Endothelial cell of umbilical vein (primary cell): ENCODE results near the gene OAS2. TPM values are rescaled to one million over a fixed set of nuclear protein-coding genes. Genes with fewer than 3 reads are reported as not detected.

ENCODE experiments used
- BruUV-seq: library from RNA; stranded (reverse); fragments of 400-500 nt; replicated peaks from 2 replicates; lab custom pipeline; 2021; lab: Mats Ljungman, UMichigan
- CTCF ChIA-PET: fragments of 300-600, 350-600 bp; sonication (Branson Sonifier 250); formaldehyde crosslinking; loops from one replicate; lab custom pipeline; 2021; ENCODE audit warnings: antibody characterized with exemption, inconsistent platforms; lab: Charles Lee
- POLR2A ChIA-PET: fragments of 300-600, 350-600 bp; sonication (Branson Sonifier 250); formaldehyde crosslinking; loops from one replicate; lab custom pipeline; 2021; ENCODE audit warnings: antibody characterized with exemption, inconsistent platforms; lab: Charles Lee
- DNase-seq: peaks from one replicate; pipeline ENCODE4 v3.0.0-alpha.2; 2011; ENCODE audit warnings: low read depth, low spot score
- FAIRE-seq: peaks from 2 replicates; lab custom pipeline; 2011; peaks lifted over from hg19 to GRCh38; lab: Jason Lieb, UNC
- H2AFZ ChIP-seq: 2 replicates; pipeline ENCODE4 v1.6.0; 2012; ENCODE audit warnings: low read depth, low read length, control low read depth, inconsistent platforms
- H3K27ac ChIP-seq: 2 replicates; pipeline ENCODE4 v1.5.1; 2011; ENCODE audit warnings: low read depth, mild to moderate bottlenecking, control low read depth, low read length, moderate library complexity; ENCODE audit not compliant: insufficient read depth
- H3K27me3 ChIP-seq, 2 experiments: 2 replicates each; pipeline versions ENCODE4 v1.6.0 to v1.6.1; 2011; ENCODE audit warnings: low read length in 2 of 2, mixed read lengths in 1 of 2; ENCODE audit not compliant: control insufficient read depth in 2 of 2, insufficient read depth in 2 of 2
- H3K36me3 ChIP-seq, 2 experiments: 2 replicates in 1 of 2; 3 replicates in 1 of 2; pipeline ENCODE4 v1.5.1; 2011; ENCODE audit warnings: low read length in 2 of 2, mild to moderate bottlenecking in 1 of 2, moderate library complexity in 1 of 2; ENCODE audit not compliant: control insufficient read depth in 2 of 2, insufficient read depth in 2 of 2; ENCODE audit errors: extremely low read depth in 1 of 2
- H3K4me1 ChIP-seq: 3 replicates; pipeline ENCODE4 v1.5.1; 2011; ENCODE audit warnings: mild to moderate bottlenecking, low read length; ENCODE audit not compliant: control insufficient read depth, insufficient read depth; ENCODE audit errors: extremely low read depth
- H3K4me2 ChIP-seq: 2 replicates; pipeline ENCODE4 v1.6.1; 2011; ENCODE audit warnings: low read length, control low read depth, mixed read lengths; ENCODE audit not compliant: insufficient read depth
- H3K4me3 ChIP-seq, 3 experiments: fragments of 200-600 bp in 1 of 3; sonication (generic), shearing (Covaris generic) in 1 of 3; replicated peaks in 1 of 3; 2 replicates each; pipeline ENCODE4 v1.5.1; 2011 to 2016; ENCODE audit warnings: control low read depth in 3 of 3, low read length in 3 of 3, mild to moderate bottlenecking in 2 of 3, inconsistent platforms in 1 of 3, low read depth in 1 of 3, moderate library complexity in 1 of 3; ENCODE audit not compliant: insufficient read depth in 1 of 3
- H3K79me2 ChIP-seq: 2 replicates; pipeline ENCODE4 v1.6.0; 2012; ENCODE audit warnings: low read length, inconsistent platforms; ENCODE audit not compliant: control insufficient read depth, insufficient read depth
- H3K9ac ChIP-seq: replicated peaks from 2 replicates; pipeline ENCODE3; 2011; ENCODE audit warnings: low read length, control low read depth; ENCODE audit not compliant: insufficient read depth; ENCODE audit errors: extremely low read depth
- H3K9me1 ChIP-seq: replicated peaks from 3 replicates; pipeline ENCODE4 v1.6.0; 2011; ENCODE audit warnings: mild to moderate bottlenecking, low read length; ENCODE audit not compliant: control insufficient read depth, insufficient read depth; ENCODE audit errors: extremely low read depth
- H3K9me3 ChIP-seq: replicated peaks from 2 replicates; pipeline ENCODE4 v1.5.1; 2012; ENCODE audit warnings: low read length, inconsistent platforms; ENCODE audit not compliant: control insufficient read depth, insufficient read depth
- H4K20me1 ChIP-seq: replicated peaks from 2 replicates; pipeline ENCODE3; 2011; ENCODE audit warnings: mild to moderate bottlenecking, low read length; ENCODE audit not compliant: control insufficient read depth, insufficient read depth; ENCODE audit errors: extremely low read depth
- EZH2 ChIP-seq: IDR thresholded peaks from 2 replicates; pipeline ENCODE4 v1.6.1; 2012; ENCODE audit warnings: borderline replicate concordance, low read depth, mild to moderate bottlenecking, moderate library complexity, low read length, inconsistent platforms; ENCODE audit not compliant: severe bottlenecking
- FOS ChIP-seq: IDR thresholded peaks from 2 replicates; pipeline ENCODE4 v1.6.1; 2011; ENCODE audit warnings: mild to moderate bottlenecking, low read length, moderate library complexity, borderline replicate concordance; ENCODE audit not compliant: insufficient read depth
- MYC ChIP-seq: IDR thresholded peaks from one replicate; pipeline ENCODE4 v1.6.1; 2011; ENCODE audit warnings: mild to moderate bottlenecking, low read depth, low read length
- dilution Hi-C: fragments of 300-500 bp; cut with MboI; formaldehyde crosslinking; loops from one replicate; pipeline ENCODE4 v1.15.0; 2019; ENCODE audit warnings: low sequenced_read_pairs; ENCODE audit not compliant: extremely low pct_ligation_motif_present
- intact Hi-C: fragments of 100-400 bp; cut with micrococcal nuclease; formaldehyde crosslinking; loops from one replicate; pipeline ENCODE4 v1.10.0; 2022
- polyA plus RNA-seq, 4 experiments: library from polyadenylated mRNA; depleted of rRNA in 3 of 4; stranded (reverse) in 3 of 4; unstranded in 1 of 4; fragments of >200 nt; gene quantifications; 2 replicates each; pipeline versions ENCODE4 v1.2.1 to v1.2.3, GENCODE V29; 2011 to 2012; ENCODE audit warnings: missing spikeins in 1 of 4
- total RNA-seq: library from RNA; stranded (reverse); gene quantifications from 2 replicates; pipeline ENCODE4 v1.2.3, GENCODE V29; 2021
- TF ChIP-seq, protein P1 (sequence below), 2 donors: IDR thresholded peaks; 1 replicate in 1 of 2; 2 replicates in 1 of 2; pipeline ENCODE4 v1.5.1; 2011; ENCODE audit warnings: low read length in 2 of 2, mild to moderate bottlenecking in 2 of 2, moderate library complexity in 2 of 2, control low read depth in 1 of 2, inconsistent platforms in 1 of 2, low read depth in 1 of 2; ENCODE audit not compliant: insufficient read depth in 1 of 2; ENCODE audit errors: extremely low read depth in 1 of 2

OAS2 gene
- total and polyA plus RNA-seq, 2 donors (not counting 3 experiments of a cell fraction or from before 2014, with no cell fraction given) = 1.3 to 3.1 TPM

DNA sequence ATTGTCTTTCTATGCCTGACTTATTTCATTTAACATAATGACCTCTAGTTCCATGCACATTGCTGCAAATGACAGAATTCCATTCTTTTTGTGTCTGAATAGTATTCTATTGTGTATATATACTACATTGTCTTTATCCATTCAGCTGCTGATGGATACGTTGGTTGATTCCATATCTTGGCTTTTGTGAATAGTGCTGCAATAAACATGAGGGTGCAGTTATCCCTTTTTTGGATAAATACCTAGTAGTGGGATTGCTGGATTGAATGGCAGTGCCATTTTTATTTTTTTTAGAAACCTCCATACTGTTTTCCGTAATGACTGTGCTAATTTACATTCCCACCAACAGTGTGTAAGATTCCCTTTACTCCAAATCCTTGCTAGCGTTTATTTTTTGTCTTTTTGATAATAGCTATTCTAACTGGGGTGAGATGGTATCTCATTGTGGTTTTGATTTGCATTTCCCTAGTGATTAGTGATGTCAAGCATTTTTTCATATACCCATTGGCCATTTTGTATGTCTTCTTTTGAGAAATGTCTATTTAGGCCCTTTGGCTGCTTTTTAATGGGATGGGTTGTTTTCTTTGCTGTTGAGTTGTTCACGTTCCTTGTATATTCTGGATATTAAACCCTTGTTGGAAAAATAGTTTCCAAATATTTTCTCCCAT, 2.3 kb downstream of the OAS2 start:
- no peaks in the 10 kb centered on the region for H3K36me3 ChIP-seq
- no peaks in the 10 kb centered on the region for H3K79me2 ChIP-seq
- no peak for FAIRE-seq
- H3K9ac ChIP-seq = no peak overlapping the region
- H4K20me1 ChIP-seq = no peaks in the 10 kb centered on the region
- dilution Hi-C loops (no loop called here), intact Hi-C loops (no loop called here)
- TF ChIP-seq FOS (no peak), EZH2 (no peak), MYC (no peak)
- TF ChIP-seq, protein P1, sequence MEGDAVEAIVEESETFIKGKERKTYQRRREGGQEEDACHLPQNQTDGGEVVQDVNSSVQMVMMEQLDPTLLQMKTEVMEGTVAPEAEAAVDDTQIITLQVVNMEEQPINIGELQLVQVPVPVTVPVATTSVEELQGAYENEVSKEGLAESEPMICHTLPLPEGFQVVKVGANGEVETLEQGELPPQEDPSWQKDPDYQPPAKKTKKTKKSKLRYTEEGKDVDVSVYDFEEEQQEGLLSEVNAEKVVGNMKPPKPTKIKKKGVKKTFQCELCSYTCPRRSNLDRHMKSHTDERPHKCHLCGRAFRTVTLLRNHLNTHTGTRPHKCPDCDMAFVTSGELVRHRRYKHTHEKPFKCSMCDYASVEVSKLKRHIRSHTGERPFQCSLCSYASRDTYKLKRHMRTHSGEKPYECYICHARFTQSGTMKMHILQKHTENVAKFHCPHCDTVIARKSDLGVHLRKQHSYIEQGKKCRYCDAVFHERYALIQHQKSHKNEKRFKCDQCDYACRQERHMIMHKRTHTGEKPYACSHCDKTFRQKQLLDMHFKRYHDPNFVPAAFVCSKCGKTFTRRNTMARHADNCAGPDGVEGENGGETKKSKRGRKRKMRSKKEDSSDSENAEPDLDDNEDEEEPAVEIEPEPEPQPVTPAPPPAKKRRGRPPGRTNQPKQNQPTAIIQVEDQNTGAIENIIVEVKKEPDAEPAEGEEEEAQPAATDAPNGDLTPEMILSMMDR (IDR thresholded peaks at IDR 0.05; ENCODE audit: extremely low read depth in 1 of 2, insufficient read depth in 1 of 2, low read depth in 1 of 2, low read length in 2 of 2) = no peak
- H3K4me2 ChIP-seq = no peak overlapping the region
- no peaks in the 10 kb centered on the region for H3K27me3 ChIP-seq
- DNase-seq = no peak
- POLR2A ChIA-PET = no interaction called here
- H3K4me1 ChIP-seq = peaks cover 6% of the 10 kb centered on the region
- no peaks in the 10 kb centered on the region for H3K9me1 ChIP-seq
- H3K27ac ChIP-seq = no peak overlapping the region
- no TSS peak for BruUV-seq
- CTCF ChIA-PET = interaction anchor here (2.3 kb wide), 1 partner anchor 12 kb away, joined by 13 read pairs; no protein-coding TSS in a partner anchor
- no peak overlapping the region for H3K4me3 ChIP-seq
- H2AFZ ChIP-seq = no peak overlapping the region
- H3K9me3 ChIP-seq = no peaks in the 10 kb centered on the region
